Transverse colon (tissue), 4 donors: ENCODE results near the gene RELA.

ENCODE experiments used
- CTCF ChIP-seq, 5 experiments: fragments of 200-600 bp in 3 of 5; fragments of 450-650 bp in 2 of 5; sonication (generic) in 3 of 5; IDR thresholded peaks; 1 replicate in 2 of 5; 2 replicates in 3 of 5; pipeline ENCODE4 v1.5.1; 2016 to 2017; ENCODE audit warnings: antibody characterized with exemption in 5 of 5, inconsistent platforms in 3 of 5, mild to moderate bottlenecking in 2 of 5, moderate library complexity in 1 of 5
- POLR2A ChIP-seq: fragments of 450-650 bp; IDR thresholded peaks from one replicate; pipeline ENCODE4 v1.6.1; 2016; ENCODE audit warnings: antibody characterized with exemption, mild to moderate bottlenecking, moderate library complexity
- POLR2AphosphoS5 ChIP-seq, 3 donors: sonication (generic); formaldehyde crosslinking; IDR thresholded peaks; one replicate each; pipeline ENCODE4 v1.6.1; 2016; ENCODE audit warnings: antibody characterized with exemption in 3 of 3

- TF ChIP-seq CTCF (IDR thresholded peaks at IDR 0.05) (no peak), POLR2AphosphoS5 (IDR thresholded peaks at IDR 0.05) (no peak), POLR2A (no peak)
Observed at GRCh38 chr11:65611758-65612603, 50.7 kb downstream of the RELA start.
